HFF-Myc (cell line): ENCODE results near the gene TMEM144.
"Not testable (repeated sequence)": the region's sequence is repeated elsewhere in the genome, so short reads cannot be mapped to it uniquely, and the experiment has no call there.

Experiments used
- DNase-seq: peaks from one replicate; pipeline ENCODE4 v3.0.0-alpha.2; 2011; ENCODE audit warnings: low read depth; ENCODE audit errors: extremely low read depth
- H3K4me3 ChIP-seq: replicated peaks from 2 replicates; pipeline ENCODE4 v1.5.1; 2011; ENCODE audit warnings: low read depth, mild to moderate bottlenecking, control low read depth, low read length
- TF ChIP-seq, protein P1 (sequence below): IDR thresholded peaks from 2 replicates; pipeline ENCODE4 v1.5.1; 2012; ENCODE audit warnings: mild to moderate bottlenecking, low read depth, low read length, control low read depth; ENCODE audit errors: missing control alignments

Gene TMEM144

GRCh38 chr4:158277558-158277957 lies 67.3 kb downstream of the TMEM144 start:
- no peak for DNase-seq
- TF ChIP-seq, protein P1, sequence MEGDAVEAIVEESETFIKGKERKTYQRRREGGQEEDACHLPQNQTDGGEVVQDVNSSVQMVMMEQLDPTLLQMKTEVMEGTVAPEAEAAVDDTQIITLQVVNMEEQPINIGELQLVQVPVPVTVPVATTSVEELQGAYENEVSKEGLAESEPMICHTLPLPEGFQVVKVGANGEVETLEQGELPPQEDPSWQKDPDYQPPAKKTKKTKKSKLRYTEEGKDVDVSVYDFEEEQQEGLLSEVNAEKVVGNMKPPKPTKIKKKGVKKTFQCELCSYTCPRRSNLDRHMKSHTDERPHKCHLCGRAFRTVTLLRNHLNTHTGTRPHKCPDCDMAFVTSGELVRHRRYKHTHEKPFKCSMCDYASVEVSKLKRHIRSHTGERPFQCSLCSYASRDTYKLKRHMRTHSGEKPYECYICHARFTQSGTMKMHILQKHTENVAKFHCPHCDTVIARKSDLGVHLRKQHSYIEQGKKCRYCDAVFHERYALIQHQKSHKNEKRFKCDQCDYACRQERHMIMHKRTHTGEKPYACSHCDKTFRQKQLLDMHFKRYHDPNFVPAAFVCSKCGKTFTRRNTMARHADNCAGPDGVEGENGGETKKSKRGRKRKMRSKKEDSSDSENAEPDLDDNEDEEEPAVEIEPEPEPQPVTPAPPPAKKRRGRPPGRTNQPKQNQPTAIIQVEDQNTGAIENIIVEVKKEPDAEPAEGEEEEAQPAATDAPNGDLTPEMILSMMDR, result no peak
- H3K4me3 ChIP-seq, result no peak overlapping the region

DNA sequence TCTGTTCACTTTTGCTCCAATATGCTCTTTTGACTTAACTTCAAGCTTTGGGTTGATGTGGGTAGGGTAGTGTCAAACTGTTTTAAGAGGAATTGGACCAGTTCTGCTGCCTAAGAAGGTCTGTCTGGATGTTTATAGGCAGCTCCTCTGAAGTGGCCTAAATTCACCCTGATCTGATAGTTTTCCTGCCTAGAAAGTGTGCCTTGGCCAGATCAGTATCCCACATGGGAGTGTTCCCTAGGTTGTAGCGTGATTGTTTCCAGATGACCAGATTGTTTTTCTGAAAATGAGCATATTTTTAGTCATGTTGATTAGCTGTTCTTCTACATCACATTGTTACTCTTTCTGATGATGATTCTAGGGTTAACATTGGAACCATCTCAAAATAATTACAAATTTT lies 68.8 kb downstream of the TMEM144 start:
- not testable (repeated sequence) for DNase-seq, H3K4me3 ChIP-seq

DNA sequence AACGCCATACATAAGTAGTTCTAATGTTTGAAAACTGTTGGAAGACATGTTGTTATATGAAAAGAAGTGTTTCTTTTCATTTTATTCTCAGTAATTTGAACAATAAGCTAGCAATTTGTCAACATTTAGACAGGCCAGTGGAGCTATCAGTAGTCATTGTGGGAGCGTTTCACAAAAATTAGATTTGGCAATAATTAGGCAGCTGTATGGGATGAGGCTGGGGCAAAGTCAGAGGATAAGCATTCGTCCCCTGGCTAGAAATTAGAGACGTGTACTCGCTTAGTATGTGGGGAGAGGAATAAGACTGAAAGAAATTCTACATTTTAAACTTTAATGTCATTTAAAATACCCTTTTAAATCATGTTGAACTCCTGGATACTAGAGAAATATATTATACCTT lies 70.6 kb downstream of the TMEM144 start:
- DNase-seq, result no peak
- H3K4me3 ChIP-seq, result no peak overlapping the region
- TF ChIP-seq, protein P1, result no peak

- TF ChIP-seq, protein P1, result no peak
- no peak overlapping the region for H3K4me3 ChIP-seq
- no peak for DNase-seq
These were observed 72.0 kb downstream of the TMEM144 start for GRCh38 chr4:158282252-158282651.

DNA sequence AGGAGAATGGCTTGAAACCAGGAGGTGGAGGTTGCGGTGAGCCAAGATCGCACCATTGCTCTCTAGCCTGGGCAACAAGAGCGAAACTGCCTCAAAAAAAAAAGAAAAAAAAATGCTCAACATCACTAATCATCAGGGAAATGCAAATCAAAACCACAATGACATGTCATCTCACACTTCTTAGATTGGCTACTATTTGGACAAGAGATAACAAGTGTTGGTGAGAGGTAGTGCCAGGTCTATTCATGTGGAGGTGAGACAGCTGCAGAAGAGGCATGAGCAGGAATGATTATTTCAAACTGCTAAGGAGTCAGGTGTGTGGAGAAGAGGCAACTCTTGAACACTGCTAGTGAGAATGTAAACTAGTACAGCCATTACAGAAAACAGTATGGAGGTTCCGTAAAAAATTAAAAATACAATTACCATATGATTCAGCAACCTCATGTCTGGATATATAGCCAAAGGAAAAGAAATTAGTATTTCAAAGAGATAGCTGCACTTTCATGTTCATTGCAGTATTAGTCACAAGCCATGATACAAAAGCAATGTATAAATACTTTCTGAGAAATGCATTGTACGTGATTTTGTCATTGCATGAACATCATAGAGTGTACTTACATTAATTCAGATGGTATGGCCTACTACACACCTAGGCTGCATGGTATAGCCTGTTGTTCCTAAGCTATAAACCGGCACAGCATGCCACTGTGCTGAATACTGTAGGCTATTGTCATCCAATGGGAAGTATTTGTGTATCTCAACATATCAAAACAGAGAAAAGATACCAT lies 75.3 kb downstream of the TMEM144 start:
- H3K4me3 ChIP-seq, result no peak overlapping the region
- TF ChIP-seq, protein P1, result no peak
- no peak for DNase-seq

- no peak for DNase-seq
- TF ChIP-seq, protein P1, result no peak
- H3K4me3 ChIP-seq, result no peak overlapping the region
These were observed 80.6 kb downstream of the TMEM144 start for GRCh38 chr4:158290912-158291311.

- TF ChIP-seq, protein P1, result no peak
- no peak for DNase-seq
- no peak overlapping the region for H3K4me3 ChIP-seq
These were observed 81.2 kb downstream of the TMEM144 start for GRCh38 chr4:158291334-158292055.
